GM18873 (cell line): Measurements from ENCODE around the gene CTNNBL1.
A peak's percentile ranks its signal among the peaks of the same experiment; 100 is the strongest.

Source experiments
- ATAC-seq: cut with Tn5 transposase; IDR thresholded peaks from one replicate; pipeline ENCODE4 v1.9.1; 2021; ENCODE audit warnings: mild to moderate bottlenecking, moderate library complexity, moderate number of reproducible peaks; ENCODE audit not compliant: unreplicated experiment, low FRiP score

CTNNBL1 gene

DNA sequence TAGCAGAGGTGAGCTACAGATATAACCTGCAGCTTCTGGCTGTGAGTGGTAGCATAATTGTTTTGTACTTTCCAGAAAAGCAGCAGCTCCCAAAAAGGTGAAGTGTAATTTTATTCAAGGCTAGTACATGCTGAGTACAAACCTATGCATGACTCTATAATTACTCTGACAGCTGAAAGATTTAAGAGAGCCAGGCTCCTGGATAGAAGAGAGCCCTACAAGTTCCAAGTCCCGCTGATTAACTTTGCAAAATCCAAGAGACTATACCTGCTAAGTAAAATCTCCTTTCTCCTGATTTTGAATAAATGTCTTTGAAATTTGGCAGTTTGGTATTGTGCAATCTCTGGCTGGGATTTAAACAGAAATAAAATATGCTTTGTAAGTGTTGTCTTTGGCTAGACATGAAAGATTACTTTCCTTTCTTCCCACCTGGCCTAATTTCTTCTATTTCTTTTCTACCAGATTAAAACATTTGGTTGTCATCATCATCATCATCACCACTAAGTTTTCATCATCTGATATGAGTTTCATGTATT lies 79.5 kb downstream of the CTNNBL1 start:
- ATAC-seq: no peak

- ATAC-seq: no peak
Measured at GRCh38 chr20:37774156-37774555, 80.3 kb downstream of the CTNNBL1 start.

GRCh38 chr20:37775200-37775599 lies 81.4 kb downstream of the CTNNBL1 start:
- no peak for ATAC-seq

GRCh38 chr20:37776049-37776448 lies 82.2 kb downstream of the CTNNBL1 start:
- ATAC-seq: no peak

GRCh38 chr20:37776526-37776925 lies 82.7 kb downstream of the CTNNBL1 start:
- ATAC-seq: no peak

DNA sequence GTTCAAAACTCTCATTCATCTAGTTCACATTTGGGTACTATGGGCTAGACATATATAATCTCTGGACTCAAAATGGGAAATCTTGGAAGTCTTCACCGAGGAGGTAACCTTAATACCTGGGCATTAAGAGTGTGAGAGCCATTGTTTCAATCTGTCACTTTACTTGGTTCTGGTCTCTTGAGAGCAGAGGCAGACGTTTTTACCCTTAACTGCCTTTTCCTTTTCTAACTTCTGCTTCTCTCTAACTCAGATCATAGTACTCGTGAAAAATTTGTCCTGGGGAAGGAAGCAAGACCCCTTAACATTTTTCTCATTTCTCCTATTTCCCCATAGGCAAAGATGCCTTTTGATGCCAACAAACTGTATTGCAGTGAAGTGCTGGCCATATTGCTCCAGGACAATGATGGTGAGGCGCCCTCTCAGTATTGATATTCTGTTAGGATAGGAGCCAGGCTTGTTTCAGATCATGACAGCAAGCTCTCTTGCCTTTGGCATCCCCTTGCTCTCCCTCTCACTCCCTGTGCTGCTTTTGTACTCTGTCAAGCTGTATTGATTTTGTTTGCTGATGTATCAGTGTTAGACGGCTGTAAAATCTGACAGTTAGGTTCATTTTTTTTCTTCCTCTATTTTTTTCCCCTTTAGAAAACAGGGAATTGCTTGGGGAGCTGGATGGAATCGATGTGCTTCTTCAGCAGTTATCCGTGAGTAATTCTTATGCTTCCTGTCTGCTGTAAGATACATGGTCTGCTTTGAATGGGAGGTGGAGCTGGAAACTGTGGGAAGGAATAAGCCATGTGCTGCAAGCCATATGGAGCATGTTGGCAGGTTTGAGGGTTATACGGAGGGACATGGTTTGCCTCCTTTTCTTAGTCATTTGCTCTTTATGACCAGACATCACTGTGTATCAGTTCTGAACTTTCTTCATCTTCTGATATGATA lies 83.5 kb downstream of the CTNNBL1 start:
- no peak for ATAC-seq

- ATAC-seq: no peak
Measured at GRCh38 chr20:37777988-37778659, 84.3 kb downstream of the CTNNBL1 start.

GRCh38 chr20:37781626-37782025 lies 87.8 kb downstream of the CTNNBL1 start:
- no peak for ATAC-seq

DNA sequence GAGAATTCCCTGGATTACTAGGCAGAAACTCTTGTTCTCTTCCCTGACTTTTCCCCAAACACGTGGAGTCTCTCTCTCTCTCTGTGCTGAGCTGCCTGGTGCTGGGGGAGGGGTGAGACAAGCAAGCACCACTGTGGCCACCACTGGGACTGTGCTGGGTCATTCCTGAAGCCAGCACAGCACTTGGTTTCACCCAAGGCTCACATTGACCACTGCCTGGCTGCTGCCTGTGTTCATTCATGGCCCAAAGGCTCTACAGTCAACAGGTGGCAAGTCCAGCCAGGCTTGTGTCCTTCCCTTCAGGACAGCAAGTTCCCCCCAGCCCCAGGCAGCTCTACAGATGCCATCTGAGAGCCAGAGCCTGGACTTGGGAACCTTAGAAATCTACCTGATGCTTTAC lies 92.2 kb downstream of the CTNNBL1 start:
- no peak for ATAC-seq

DNA sequence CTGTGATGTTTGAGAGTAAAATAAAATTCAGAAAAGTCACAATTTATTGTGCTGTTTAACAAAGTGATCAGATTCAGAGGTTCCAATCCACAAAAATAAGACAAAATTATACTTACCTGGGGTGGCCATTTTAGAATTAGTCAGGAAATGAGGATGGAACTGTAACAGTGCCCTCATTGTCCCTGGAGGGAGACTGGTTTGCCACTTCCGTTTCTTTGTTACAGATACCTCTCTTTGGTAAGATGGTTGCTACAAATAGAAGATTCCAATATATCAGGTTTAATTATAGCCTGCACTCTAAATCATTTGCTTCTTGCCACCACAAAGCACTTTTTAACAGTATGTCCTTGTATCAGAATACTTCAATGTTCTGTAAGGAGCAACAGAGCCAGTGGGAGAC lies 95.6 kb downstream of the CTNNBL1 start:
- no peak for ATAC-seq

- ATAC-seq: no peak
Measured at GRCh38 chr20:37790900-37791299, 97.1 kb downstream of the CTNNBL1 start.

DNA sequence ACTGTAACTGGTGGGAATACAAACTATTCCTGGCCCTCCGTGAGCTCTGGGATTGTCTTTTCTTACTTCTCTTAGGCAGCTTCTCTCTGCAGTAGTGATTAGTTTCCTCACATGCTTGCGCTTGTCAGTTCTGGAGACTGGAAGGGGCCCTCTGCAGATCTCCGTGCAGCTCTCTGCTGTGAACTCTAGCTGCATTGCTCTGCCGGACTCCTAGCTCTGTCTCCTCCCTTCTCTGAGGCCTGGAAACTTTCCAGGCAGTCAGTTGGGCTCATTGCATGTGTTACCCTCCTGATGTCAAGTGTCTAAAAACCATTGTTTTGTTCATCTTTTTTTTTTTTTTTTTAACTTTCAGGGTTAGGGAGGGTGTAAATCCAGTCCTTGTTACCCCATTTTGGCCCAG lies 102.3 kb downstream of the CTNNBL1 start:
- no peak for ATAC-seq

GRCh38 chr20:37796733-37797132 lies 102.9 kb downstream of the CTNNBL1 start:
- ATAC-seq: no peak

DNA sequence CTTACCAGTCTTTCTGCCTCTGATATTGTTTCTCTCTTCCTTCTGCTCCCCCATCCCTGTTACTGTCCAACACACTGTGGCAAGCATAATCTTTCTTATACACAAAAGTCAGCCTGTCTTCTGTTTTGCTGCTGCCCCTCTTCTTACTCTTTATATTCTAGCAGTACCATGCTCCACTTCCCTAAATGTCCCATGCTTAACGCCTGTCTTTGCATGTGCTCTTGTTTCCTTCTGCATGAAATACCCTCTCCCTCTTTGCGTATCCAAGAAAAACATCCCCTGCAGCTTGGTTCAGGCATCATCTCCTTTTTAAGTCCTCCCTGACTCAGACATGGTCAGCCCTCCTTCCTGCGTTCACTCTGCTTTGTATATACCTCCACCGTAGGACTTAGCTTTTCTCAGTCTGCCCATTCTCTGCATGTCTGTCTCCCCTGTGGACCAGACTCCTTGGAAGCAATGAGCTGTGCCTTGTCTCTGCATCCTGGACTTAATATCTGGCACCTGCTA lies 103.9 kb downstream of the CTNNBL1 start:
- ATAC-seq: no peak

GRCh38 chr20:37798312-37798711 lies 104.5 kb downstream of the CTNNBL1 start:
- ATAC-seq: no peak

- ATAC-seq: no peak
Measured at GRCh38 chr20:37800618-37801017, 106.8 kb downstream of the CTNNBL1 start.

- no peak for ATAC-seq
Measured at GRCh38 chr20:37801921-37802320, 108.1 kb downstream of the CTNNBL1 start.

DNA sequence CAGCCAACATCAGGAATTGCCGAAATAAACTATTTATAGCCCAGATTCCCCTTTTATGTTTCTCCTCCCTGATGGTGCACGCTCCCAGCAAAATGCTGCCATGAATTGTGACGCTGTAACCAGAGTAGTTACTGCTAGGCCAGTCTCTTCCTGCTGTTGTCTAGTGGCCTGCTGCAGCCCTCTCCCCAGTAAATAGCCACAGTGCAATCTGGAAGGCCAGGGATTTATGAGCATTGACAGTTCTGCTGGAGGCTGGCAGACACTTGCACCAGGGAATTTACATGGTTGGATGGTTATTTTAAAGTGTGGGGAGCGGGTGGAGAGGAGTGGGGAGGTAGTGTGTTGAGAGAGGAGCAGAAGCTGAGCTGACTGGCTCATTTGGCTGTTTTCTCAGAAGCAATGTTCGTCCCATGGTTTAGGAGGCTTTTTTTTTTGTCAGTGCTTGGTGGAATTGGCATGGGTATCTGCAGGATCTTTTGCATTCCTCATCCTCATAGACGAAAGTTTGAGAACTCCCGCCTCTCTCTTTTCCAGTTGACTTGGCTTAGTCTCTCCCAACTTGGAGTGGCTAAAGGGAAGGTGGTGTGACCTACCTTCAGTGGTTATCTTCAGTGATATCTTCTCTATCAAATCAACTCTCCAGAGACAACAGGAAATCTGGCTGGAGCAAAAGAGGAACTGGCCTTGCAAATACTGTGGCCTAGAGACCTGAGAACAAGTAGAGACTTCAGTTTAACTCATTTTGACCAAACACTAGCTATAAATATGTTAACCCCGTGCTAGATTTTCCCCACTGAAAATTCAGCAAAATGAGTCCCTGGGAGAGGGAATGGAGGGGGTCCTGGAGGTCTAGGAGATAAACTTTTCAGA lies 109.8 kb downstream of the CTNNBL1 start:
- ATAC-seq: no peak

DNA sequence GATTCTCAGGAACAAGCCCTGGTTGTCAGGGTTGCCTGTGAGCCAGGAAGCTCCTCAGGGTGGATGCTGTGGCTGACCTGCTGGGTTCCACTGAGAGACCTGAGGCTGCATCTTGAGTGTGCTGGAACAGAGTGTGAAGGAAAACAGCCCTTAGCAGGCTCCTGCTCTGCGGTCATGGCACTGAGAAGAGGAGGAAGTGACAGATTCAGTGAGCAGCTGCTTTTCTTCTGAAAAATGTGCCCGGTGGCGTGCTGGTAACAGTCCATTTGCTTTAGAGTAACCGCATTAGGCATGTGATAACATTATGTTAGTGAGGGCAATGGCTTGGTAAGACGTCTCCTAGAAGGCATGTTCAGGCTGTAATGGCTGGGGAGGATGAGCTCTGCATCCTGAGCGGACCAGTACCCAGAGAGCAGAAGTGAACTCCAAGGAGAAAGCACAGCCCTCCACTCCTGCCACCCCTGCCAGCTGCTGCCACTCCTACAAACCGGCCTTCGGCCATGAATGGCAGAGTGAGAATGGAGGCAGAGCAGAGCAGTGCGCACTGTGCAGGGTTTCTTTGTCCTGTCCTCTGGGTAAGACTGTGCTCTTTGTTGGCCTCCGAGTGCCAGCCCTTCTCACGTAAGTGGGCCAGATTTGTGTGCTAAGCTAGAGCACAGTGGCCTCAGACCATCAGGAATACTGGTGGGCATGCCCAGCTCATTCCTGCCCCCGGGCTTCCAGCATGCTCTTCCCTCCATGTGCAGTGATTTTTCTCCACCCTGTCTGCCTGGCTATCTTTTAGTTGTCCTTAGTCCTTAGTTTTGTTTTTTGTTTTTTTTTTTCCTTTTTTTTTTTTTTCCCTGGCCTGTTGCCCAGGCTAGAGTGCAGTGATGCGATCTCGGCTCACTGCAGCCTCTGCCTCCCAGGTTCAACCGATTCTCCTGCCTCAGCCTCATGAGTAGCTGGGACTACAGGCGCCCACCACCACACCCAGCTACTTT lies 111.0 kb downstream of the CTNNBL1 start:
- peak; percentile 56 for ATAC-seq
